SH-SY5Y (cell line): ENCODE measurements around the gene VWF.

Experiments used
- GATA2 ChIP-seq: IDR thresholded peaks from 2 replicates; pipeline ENCODE4 v1.6.1; 2011; ENCODE audit warnings: mild to moderate bottlenecking, low read depth, low read length
- GATA3 ChIP-seq: IDR thresholded peaks from 2 replicates; pipeline ENCODE4 v1.6.1; 2011; ENCODE audit warnings: low read depth, mild to moderate bottlenecking, low read length, moderate library complexity

- no peak for TF ChIP-seq GATA2
- TF ChIP-seq GATA3: no peak
Observed at GRCh38 chr12:6091786-6092566, 32.5 kb downstream of the VWF start.
